Stimulated activated CD4-positive, alpha-beta T cell treated with anti-CD3 and anti-CD28 coated beads, Interleukin-4, amount 100 ng/mL, for 48 hours (primary cell): ENCODE measurements around the gene CTXN3.

Experiments used
- DNase-seq, 2 donors: peaks; one replicate each; pipeline ENCODE4 v3.0.0-alpha.2; 2020; ENCODE audit warnings: low read depth in 2 of 2

Gene CTXN3

DNA sequence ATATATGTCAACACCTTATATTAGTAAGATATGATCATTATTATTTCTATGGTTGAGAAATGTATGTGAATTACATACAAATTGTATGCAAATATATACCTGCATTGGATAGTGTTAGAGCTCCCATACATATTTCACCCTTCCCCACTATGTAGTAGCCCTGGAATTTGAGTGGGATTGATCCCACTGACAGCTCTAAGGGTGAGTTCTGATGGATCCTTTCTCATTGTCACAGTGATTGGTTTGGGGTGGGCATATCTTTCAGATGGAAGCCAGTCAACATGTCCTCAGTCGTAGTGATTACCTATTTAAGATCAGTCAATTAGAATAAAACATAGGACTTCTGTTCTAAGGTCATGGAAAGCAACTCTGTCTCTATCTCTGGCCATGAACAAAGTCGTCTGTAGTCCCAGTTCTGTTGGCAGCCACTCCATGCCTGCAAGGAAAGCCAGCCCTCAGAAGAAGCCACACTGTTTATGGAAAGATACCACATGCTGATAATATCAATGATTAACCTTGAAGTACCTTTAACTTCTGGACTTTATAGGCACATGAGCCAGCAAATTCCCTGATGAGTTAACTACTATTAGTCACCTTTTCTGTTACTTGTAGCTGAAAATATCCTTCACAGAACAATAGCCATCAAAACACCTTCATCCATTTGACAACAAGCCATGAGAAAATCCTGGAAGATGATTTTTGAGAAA, 49.2 kb downstream of the CTXN3 start:
- no peak for DNase-seq

DNA sequence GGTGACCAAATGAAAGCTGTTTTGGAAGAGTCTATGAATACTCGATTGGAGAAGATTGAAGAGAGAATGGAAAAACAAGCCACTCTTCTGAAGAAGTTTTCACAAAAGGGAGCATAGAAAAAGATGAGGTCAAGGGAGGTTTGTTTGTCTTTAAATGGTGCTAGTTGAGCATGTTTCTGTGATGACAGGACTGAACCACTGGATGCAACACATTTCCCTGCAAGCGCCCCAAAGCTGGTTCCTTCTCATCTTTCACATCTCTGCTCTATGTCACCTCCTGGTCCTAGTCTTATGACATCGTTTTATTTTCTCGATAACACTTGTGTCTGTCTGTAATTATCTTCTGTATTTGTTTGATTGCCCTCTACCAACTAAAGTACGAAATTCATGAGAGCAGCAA, 50.5 kb downstream of the CTXN3 start:
- no peak for DNase-seq

DNA sequence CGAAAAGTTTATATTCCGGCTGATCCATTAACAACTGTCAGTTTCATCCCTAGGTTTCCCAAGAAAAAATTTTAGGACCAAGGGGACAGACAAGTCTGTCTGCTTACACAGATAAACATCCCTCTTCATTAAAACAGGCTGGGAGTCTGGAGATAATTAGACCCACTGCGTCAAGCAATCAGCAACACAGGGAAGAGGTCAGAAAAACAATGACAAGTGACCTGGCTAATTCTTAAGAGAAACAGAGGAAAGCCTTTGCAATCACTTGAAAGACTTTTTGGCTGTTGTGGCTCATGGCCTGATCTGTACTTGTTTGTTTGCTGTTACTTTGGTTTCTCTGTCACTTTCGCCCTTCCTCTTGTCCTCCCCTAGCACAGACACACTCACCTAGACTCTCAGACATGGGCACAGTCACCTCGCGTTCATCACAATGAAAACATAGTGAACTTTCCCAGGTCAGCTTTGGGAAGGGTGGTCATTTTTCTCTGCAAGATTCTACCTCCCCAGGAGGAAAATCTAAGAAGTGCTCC, 51.4 kb downstream of the CTXN3 start:
- no peak for DNase-seq

DNA sequence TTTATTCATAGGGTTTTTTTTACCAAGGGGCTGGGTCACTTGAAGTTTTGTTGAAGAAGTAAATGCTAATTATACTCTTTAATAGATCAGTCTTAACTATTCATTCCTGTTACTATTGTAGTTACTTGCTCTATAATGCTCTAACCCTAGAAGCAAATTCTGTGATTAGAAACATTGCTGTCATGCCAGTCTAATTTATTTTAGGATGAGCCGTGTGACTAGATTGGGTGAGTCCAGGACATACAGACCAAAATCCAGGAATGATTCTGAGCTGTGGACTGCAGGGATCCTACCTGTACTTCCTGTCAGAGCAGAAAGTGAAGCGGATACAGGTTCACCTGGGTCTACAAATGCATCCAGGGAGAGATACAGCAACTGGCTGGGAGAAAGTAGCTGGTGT, 53.6 kb downstream of the CTXN3 start:
- DNase-seq: no peak

DNA sequence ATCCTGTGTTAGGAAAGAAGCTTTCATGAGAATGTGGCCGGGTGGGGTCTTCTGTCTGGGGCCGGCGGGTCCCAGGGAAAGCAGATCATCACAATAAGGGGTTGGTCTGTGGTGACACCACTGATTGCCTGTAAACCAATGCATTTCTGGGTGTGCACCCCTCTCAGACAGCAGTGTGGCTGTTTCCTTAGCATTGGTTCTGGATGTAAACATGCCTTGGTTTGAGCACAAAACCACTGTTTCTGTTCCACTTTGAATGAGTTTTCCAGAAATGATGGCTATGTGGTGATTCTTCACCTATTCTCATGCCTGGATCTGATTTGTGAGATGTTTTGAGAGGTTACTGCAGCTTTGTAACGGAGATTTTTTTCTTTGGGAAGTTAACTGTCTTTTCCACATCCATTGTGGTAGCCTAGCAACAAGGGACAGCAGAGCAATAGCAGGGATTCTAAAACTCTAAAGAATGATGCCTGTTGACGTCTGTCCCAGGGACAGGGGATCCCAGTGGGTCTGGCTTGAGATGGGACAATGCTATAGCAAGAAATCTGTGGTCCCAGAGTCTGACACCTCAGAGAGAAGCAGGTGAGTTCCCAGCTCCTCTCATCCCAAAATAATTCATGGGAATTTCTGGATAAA, 54.2 kb downstream of the CTXN3 start, which contains the start of gene CCDC192:
TSS of gene CCDC192 (plus strand) at position 466 of the 636 bp plus-strand sequence. CDS start at position 521, 55 bp downstream.
- no peak for DNase-seq

DNA sequence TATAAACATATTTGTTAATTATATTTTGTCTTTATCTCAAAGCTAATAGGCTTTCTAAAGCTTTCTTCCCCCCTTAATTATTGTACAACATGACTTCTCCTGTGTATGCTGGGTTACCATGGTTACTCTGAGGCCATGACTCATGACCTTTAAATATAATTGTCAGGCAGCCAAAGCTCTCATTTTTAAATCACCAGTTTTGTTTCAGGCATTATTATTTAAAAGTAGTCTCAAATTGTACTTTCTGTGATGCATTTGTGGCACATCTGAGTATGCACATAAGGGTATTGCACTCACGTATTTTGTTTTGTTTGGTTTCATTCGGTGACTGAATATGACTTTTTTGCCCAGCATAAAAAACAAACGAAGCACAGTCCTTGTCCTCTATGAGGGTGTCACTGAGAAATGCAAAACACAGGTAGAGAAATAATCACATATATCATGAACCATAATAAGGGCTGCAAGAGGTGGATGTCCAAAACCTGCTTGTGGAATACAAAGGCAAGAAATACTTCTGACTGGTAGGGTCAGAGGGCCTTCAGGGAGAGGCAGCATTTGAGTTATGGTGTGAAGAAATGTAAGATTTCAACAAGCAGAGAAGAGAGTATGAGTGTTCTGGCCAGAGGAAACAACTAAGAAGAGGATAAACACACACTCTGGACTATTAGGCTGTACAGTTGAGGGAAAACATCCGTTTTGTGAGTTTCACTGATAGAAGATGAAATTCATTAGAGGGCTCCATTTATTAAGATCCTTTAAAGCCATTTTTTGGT, 56.4 kb downstream of the CTXN3 start:
- DNase-seq: no peak

DNA sequence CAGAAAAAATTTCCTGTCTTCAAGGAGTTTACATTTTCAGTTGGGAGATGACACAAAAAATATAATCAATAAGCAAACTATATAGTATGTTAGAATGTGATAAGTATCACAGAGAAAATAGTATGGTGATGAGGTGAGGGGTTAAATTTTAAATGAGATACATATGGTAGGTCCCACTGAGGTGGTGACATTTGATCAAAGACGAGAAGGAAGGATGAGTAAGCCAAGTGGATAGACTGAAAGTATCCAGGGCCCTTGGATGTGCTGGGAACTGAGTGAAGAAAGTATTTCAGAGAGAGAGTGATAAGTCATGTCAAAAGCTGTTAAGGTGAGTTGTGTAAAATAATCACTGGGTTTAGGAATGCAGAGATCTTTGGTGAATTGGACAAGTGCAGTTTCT, 57.8 kb downstream of the CTXN3 start:
- no peak for DNase-seq

DNA sequence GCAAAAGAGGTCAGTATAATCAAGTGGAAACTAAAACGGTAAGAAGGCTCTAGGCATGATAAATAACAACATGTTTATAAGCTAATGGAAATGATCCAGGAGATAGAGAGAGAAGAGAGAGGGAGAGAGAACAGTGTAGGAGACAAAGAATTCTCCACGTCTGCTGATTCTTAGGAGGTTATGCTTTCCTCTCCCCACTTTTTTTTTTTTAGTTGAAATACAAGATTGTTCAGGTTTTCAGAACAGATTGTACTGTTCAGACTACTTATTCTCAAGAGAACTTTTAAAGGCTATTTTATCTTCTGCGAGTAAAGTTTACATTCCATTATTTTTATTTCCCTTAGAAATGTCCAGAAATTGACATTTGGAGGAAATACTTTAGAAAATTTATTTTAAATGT, 58.3 kb downstream of the CTXN3 start:
- no peak for DNase-seq
